GM12878 (cell line): ENCODE measurements around the gene TMEM253. TPM values are rescaled to one million over a fixed set of nuclear protein-coding genes. Genes with fewer than 3 reads are reported as not detected.

Source experiments
- ASH2L ChIP-seq: fragments of 300-600, 200-600 bp; sonication (generic); IDR thresholded peaks from 2 replicates; pipeline ENCODE4 v1.6.1; 2017; ENCODE audit warnings: low read depth, mild to moderate bottlenecking, borderline replicate concordance
- CBFB ChIP-seq: IDR thresholded peaks from 2 replicates; pipeline ENCODE4 v1.6.1; 2016; ENCODE audit warnings: antibody characterized with exemption, low read depth
- CHD1 ChIP-seq: IDR thresholded peaks from 2 replicates; pipeline ENCODE4 v1.6.1; 2012; ENCODE audit warnings: low read depth, low read length, improper control_type of control experiment
- FOXK2 ChIP-seq: fragments of 450-650 bp; IDR thresholded peaks from 2 replicates; pipeline ENCODE4 v1.6.1; 2017; ENCODE audit warnings: mild to moderate bottlenecking, moderate library complexity
- IRF4 ChIP-seq: IDR thresholded peaks from 2 replicates; pipeline ENCODE4 v1.6.1; 2011; ENCODE audit warnings: low read depth, low read length
- NFYA ChIP-seq: IDR thresholded peaks from 2 replicates; pipeline ENCODE4 v1.6.1; 2011; ENCODE audit warnings: low read depth, mild to moderate bottlenecking, low read length, improper control_type of control experiment, borderline replicate concordance
- RBBP5 ChIP-seq: fragments of 200-600 bp; sonication (generic); conservative IDR thresholded peaks from 2 replicates; pipeline ENCODE4 v1.6.1; 2016
- SMARCA5 ChIP-seq: fragments of 450-650 bp; IDR thresholded peaks from 2 replicates; pipeline ENCODE4 v1.6.1; 2017; ENCODE audit warnings: mild to moderate bottlenecking
- SMC3 ChIP-seq: IDR thresholded peaks from 2 replicates; pipeline ENCODE4 v1.6.1; 2011; ENCODE audit warnings: low read length, improper control_type of control experiment, borderline replicate concordance
- polyA plus RNA-seq, 11 experiments: library from polyadenylated mRNA; depleted of rRNA in 4 of 11; unstranded in 6 of 11; stranded (reverse) in 5 of 11; fragments of >200 nt; fragmentation: Nextera tagmentation in 4 of 11; fragmentation: Illumina TruSeq in 1 of 11; extraction: Ambion mirVana in 4 of 11; extraction: Trizol in 1 of 11; gene quantifications; 1 replicate in 1 of 11; 2 replicates in 10 of 11; pipeline versions ENCODE4 v1.2.1 to v1.2.3, GENCODE V29; 2011 to 2016; ENCODE audit warnings: inconsistent platforms in 2 of 11, missing spikeins in 2 of 11, low read depth in 1 of 11
- total RNA-seq, 4 experiments: library from RNA; depleted of rRNA in 3 of 4; stranded (reverse); fragments of >200 nt in 3 of 4; fragmentation: Illumina TruSeq in 1 of 4; extraction: Trizol in 1 of 4; gene quantifications; 2 replicates each; pipeline versions ENCODE4 v1.2.1 to v1.2.3, GENCODE V29; 2013 to 2021
- TF ChIP-seq, protein P1 (sequence below): IDR thresholded peaks from 2 replicates; pipeline ENCODE4 v1.6.1; 2012; ENCODE audit warnings: mild to moderate bottlenecking, low read depth, low read length
- TF ChIP-seq, protein P2 (sequence below): fragments of 450-650 bp; IDR thresholded peaks from 2 replicates; pipeline ENCODE4 v1.6.1; 2018; ENCODE audit warnings: mild to moderate bottlenecking, low read depth, moderate library complexity; ENCODE audit not compliant: partially characterized antibody
- TF ChIP-seq, protein P3 (sequence below): fragments of 450-650 bp; IDR thresholded peaks from 2 replicates; pipeline ENCODE4 v1.6.1; 2017; ENCODE audit warnings: antibody characterized with exemption, mild to moderate bottlenecking, moderate library complexity
- TF ChIP-seq, protein P4 (sequence below): fragments of 450-650 bp; IDR thresholded peaks from 2 replicates; pipeline ENCODE4 v1.6.1; 2017; ENCODE audit warnings: mild to moderate bottlenecking, low read depth, inconsistent platforms; ENCODE audit not compliant: poor library complexity, severe bottlenecking

TMEM253 gene
- total and polyA plus RNA-seq, 10 of the 15 experiments (the other 5 are each of a cell fraction or from before 2014, with no cell fraction given), result 0.11 to 0.48 TPM; not detected in 8

DNA sequence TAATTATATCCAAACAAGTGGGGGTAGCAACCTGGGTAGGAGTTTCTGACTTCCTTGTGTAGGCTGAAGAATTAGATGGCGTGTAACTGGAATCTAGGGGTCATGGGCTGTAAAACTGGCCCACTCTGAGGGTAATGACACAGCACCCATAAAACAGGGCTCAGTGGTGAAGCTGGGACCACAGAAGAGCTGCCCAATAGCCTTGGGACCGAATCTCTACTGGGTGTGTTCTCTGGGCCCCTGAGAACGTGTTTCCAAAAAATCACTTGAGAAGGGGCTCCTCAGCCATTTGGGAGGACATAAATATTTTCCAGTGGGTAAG, 39.6 kb upstream of the TMEM253 start (continued):
- TF ChIP-seq, protein P1, sequence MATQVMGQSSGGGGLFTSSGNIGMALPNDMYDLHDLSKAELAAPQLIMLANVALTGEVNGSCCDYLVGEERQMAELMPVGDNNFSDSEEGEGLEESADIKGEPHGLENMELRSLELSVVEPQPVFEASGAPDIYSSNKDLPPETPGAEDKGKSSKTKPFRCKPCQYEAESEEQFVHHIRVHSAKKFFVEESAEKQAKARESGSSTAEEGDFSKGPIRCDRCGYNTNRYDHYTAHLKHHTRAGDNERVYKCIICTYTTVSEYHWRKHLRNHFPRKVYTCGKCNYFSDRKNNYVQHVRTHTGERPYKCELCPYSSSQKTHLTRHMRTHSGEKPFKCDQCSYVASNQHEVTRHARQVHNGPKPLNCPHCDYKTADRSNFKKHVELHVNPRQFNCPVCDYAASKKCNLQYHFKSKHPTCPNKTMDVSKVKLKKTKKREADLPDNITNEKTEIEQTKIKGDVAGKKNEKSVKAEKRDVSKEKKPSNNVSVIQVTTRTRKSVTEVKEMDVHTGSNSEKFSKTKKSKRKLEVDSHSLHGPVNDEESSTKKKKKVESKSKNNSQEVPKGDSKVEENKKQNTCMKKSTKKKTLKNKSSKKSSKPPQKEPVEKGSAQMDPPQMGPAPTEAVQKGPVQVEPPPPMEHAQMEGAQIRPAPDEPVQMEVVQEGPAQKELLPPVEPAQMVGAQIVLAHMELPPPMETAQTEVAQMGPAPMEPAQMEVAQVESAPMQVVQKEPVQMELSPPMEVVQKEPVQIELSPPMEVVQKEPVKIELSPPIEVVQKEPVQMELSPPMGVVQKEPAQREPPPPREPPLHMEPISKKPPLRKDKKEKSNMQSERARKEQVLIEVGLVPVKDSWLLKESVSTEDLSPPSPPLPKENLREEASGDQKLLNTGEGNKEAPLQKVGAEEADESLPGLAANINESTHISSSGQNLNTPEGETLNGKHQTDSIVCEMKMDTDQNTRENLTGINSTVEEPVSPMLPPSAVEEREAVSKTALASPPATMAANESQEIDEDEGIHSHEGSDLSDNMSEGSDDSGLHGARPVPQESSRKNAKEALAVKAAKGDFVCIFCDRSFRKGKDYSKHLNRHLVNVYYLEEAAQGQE, result no peak
- TF ChIP-seq NFYA (no peak), SMARCA5 (no peak), ASH2L (no peak), FOXK2 (no peak), SMC3 (no peak), CBFB (no peak), IRF4 (no peak), CHD1 (no peak), RBBP5 (no peak)
- TF ChIP-seq, protein P2, sequence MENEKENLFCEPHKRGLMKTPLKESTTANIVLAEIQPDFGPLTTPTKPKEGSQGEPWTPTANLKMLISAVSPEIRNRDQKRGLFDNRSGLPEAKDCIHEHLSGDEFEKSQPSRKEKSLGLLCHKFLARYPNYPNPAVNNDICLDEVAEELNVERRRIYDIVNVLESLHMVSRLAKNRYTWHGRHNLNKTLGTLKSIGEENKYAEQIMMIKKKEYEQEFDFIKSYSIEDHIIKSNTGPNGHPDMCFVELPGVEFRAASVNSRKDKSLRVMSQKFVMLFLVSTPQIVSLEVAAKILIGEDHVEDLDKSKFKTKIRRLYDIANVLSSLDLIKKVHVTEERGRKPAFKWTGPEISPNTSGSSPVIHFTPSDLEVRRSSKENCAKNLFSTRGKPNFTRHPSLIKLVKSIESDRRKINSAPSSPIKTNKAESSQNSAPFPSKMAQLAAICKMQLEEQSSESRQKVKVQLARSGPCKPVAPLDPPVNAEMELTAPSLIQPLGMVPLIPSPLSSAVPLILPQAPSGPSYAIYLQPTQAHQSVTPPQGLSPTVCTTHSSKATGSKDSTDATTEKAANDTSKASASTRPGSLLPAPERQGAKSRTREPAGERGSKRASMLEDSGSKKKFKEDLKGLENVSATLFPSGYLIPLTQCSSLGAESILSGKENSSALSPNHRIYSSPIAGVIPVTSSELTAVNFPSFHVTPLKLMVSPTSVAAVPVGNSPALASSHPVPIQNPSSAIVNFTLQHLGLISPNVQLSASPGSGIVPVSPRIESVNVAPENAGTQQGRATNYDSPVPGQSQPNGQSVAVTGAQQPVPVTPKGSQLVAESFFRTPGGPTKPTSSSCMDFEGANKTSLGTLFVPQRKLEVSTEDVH, result no peak
- TF ChIP-seq, protein P3, sequence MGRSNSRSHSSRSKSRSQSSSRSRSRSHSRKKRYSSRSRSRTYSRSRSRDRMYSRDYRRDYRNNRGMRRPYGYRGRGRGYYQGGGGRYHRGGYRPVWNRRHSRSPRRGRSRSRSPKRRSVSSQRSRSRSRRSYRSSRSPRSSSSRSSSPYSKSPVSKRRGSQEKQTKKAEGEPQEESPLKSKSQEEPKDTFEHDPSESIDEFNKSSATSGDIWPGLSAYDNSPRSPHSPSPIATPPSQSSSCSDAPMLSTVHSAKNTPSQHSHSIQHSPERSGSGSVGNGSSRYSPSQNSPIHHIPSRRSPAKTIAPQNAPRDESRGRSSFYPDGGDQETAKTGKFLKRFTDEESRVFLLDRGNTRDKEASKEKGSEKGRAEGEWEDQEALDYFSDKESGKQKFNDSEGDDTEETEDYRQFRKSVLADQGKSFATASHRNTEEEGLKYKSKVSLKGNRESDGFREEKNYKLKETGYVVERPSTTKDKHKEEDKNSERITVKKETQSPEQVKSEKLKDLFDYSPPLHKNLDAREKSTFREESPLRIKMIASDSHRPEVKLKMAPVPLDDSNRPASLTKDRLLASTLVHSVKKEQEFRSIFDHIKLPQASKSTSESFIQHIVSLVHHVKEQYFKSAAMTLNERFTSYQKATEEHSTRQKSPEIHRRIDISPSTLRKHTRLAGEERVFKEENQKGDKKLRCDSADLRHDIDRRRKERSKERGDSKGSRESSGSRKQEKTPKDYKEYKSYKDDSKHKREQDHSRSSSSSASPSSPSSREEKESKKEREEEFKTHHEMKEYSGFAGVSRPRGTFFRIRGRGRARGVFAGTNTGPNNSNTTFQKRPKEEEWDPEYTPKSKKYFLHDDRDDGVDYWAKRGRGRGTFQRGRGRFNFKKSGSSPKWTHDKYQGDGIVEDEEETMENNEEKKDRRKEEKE, result no peak
- TF ChIP-seq, protein P4, sequence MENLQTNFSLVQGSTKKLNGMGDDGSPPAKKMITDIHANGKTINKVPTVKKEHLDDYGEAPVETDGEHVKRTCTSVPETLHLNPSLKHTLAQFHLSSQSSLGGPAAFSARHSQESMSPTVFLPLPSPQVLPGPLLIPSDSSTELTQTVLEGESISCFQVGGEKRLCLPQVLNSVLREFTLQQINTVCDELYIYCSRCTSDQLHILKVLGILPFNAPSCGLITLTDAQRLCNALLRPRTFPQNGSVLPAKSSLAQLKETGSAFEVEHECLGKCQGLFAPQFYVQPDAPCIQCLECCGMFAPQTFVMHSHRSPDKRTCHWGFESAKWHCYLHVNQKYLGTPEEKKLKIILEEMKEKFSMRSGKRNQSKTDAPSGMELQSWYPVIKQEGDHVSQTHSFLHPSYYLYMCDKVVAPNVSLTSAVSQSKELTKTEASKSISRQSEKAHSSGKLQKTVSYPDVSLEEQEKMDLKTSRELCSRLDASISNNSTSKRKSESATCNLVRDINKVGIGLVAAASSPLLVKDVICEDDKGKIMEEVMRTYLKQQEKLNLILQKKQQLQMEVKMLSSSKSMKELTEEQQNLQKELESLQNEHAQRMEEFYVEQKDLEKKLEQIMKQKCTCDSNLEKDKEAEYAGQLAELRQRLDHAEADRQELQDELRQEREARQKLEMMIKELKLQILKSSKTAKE, result no peak
- TF ChIP-seq, all 136 proteins: peak for 0
